Measurements from ENCODE around the gene GATA5.

GRCh38 chr20:62515280-62515679, 39.5 kb upstream of the GATA5 start:
- no peak for TF ChIP-seq EZH2 (IDR thresholded peaks at IDR 0.05; ENCODE audit: borderline replicate concordance, low read length)
- TF ChIP-seq CTCF (conservative IDR thresholded peaks at IDR 0.05 in 1 of 2, IDR thresholded peaks at IDR 0.05 in 1 of 2; ENCODE audit: extremely low read depth in 1 of 2, insufficient read depth in 1 of 2, low read depth in 1 of 2, low read length in 2 of 2), result no peak
